Testis (tissue), 2 donors: ENCODE results near the gene CELF4.

Experiments used
- POLR2A ChIP-seq: fragments of 450-650 bp; IDR thresholded peaks from one replicate; pipeline ENCODE4 v1.6.1; 2017; ENCODE audit warnings: antibody characterized with exemption, mild to moderate bottlenecking, moderate library complexity
- TF ChIP-seq, protein P1 (sequence below), 3 experiments: fragments of 450-650 bp in 2 of 3; fragments of 200-600 bp in 1 of 3; sonication (generic) in 1 of 3; IDR thresholded peaks; one replicate each; pipeline ENCODE4 v1.5.1; 2016 to 2019; ENCODE audit warnings: antibody characterized with exemption in 3 of 3, mild to moderate bottlenecking in 2 of 3, moderate library complexity in 1 of 3

- TF ChIP-seq, protein P1, sequence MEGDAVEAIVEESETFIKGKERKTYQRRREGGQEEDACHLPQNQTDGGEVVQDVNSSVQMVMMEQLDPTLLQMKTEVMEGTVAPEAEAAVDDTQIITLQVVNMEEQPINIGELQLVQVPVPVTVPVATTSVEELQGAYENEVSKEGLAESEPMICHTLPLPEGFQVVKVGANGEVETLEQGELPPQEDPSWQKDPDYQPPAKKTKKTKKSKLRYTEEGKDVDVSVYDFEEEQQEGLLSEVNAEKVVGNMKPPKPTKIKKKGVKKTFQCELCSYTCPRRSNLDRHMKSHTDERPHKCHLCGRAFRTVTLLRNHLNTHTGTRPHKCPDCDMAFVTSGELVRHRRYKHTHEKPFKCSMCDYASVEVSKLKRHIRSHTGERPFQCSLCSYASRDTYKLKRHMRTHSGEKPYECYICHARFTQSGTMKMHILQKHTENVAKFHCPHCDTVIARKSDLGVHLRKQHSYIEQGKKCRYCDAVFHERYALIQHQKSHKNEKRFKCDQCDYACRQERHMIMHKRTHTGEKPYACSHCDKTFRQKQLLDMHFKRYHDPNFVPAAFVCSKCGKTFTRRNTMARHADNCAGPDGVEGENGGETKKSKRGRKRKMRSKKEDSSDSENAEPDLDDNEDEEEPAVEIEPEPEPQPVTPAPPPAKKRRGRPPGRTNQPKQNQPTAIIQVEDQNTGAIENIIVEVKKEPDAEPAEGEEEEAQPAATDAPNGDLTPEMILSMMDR (IDR thresholded peaks at IDR 0.05): no peak
- TF ChIP-seq POLR2A: no peak
Measured at GRCh38 chr18:37321582-37322491, 243.8 kb downstream of the CELF4 start.
